HEK293 (cell line): ENCODE results near the gene EXOC3.
A peak's percentile ranks its signal among the peaks of the same experiment; 100 is the strongest.

Experiments used
- BCL11A ChIP-seq: fragments of 450-650 bp; formaldehyde crosslinking; IDR thresholded peaks from 2 replicates; pipeline ENCODE4 v1.5.1; 2016; ENCODE audit warnings: low read depth, missing biosample characterization, missing genetic modification characterization
- FEZF1 ChIP-seq: fragments of 450-650 bp; formaldehyde crosslinking; IDR thresholded peaks from 2 replicates; pipeline ENCODE4 v1.5.1; 2016; ENCODE audit warnings: missing biosample characterization, missing genetic modification characterization
- GLI4 ChIP-seq: fragments of 450-650 bp; formaldehyde crosslinking; IDR thresholded peaks from 2 replicates; pipeline ENCODE4 v1.5.1; 2016; ENCODE audit warnings: missing biosample characterization, missing genetic modification characterization
- GLIS2 ChIP-seq: fragments of 450-650 bp; formaldehyde crosslinking; IDR thresholded peaks from 2 replicates; pipeline ENCODE4 v1.5.1; 2016; ENCODE audit warnings: missing biosample characterization, missing genetic modification characterization
- HOXD13 ChIP-seq: sonication (generic); formaldehyde crosslinking; IDR thresholded peaks from 2 replicates; pipeline ENCODE4 v1.8.0; 2022; ENCODE audit warnings: missing genetic modification reagents, borderline replicate concordance
- KLF1 ChIP-seq: fragments of 450-650 bp; formaldehyde crosslinking; IDR thresholded peaks from 2 replicates; pipeline ENCODE4 v1.5.1; 2016; ENCODE audit warnings: missing biosample characterization, missing genetic modification characterization
- SCRT1 ChIP-seq: fragments of 450-650 bp; formaldehyde crosslinking; IDR thresholded peaks from 2 replicates; pipeline ENCODE4 v1.5.1; 2016; ENCODE audit warnings: missing biosample characterization, missing genetic modification characterization, borderline replicate concordance
- TCF7L2 ChIP-seq: IDR thresholded peaks from 2 replicates; pipeline ENCODE4 v1.6.1; 2011; ENCODE audit warnings: low read depth, mild to moderate bottlenecking, inconsistent platforms, low read length, moderate library complexity, borderline replicate concordance
- YY1 ChIP-seq: fragments of 450-650 bp; formaldehyde crosslinking; IDR thresholded peaks from 2 replicates; pipeline ENCODE4 v1.5.1; 2018; ENCODE audit warnings: missing biosample characterization, missing genetic modification characterization
- ZIC2 ChIP-seq: fragments of 450-650 bp; formaldehyde crosslinking; IDR thresholded peaks from 2 replicates; pipeline ENCODE4 v1.5.1; 2016; ENCODE audit warnings: missing biosample characterization, missing genetic modification characterization
- ZNF175 ChIP-seq: fragments of 450-650 bp; formaldehyde crosslinking; IDR thresholded peaks from 2 replicates; pipeline ENCODE4 v1.5.1; 2016; ENCODE audit warnings: missing biosample characterization, missing genetic modification characterization
- ZNF239 ChIP-seq: fragments of 450-650 bp; formaldehyde crosslinking; IDR thresholded peaks from 2 replicates; pipeline ENCODE4 v1.5.1; 2016; ENCODE audit warnings: missing biosample characterization, missing genetic modification characterization
- ZNF302 ChIP-seq: fragments of 450-650 bp; formaldehyde crosslinking; IDR thresholded peaks from 2 replicates; pipeline ENCODE4 v1.5.1; 2016; ENCODE audit warnings: missing biosample characterization, missing genetic modification characterization, low read depth
- ZNF433 ChIP-seq: fragments of 450-650 bp; formaldehyde crosslinking; IDR thresholded peaks from 2 replicates; pipeline ENCODE4 v1.5.1; 2016; ENCODE audit warnings: missing biosample characterization, missing genetic modification characterization, low read depth
- ZNF561 ChIP-seq: fragments of 450-650 bp; IDR thresholded peaks from 2 replicates; pipeline ENCODE4 v1.5.1; 2018; ENCODE audit warnings: missing biosample characterization, missing genetic modification characterization, borderline replicate concordance
- ZNF600 ChIP-seq: fragments of 450-650 bp; formaldehyde crosslinking; IDR thresholded peaks from 2 replicates; pipeline ENCODE4 v1.5.1; 2016; ENCODE audit warnings: missing biosample characterization, missing genetic modification characterization
- ZNF654 ChIP-seq: fragments of 450-650 bp; formaldehyde crosslinking; IDR thresholded peaks from 2 replicates; pipeline ENCODE4 v1.5.1; 2016; ENCODE audit warnings: low read depth, missing biosample characterization, missing genetic modification characterization
- ZNF792 ChIP-seq: fragments of 450-650 bp; formaldehyde crosslinking; IDR thresholded peaks from 2 replicates; pipeline ENCODE4 v1.5.1; 2016; ENCODE audit warnings: missing biosample characterization, missing genetic modification characterization
- TF ChIP-seq, protein P1 (sequence below): fragments of 450-650 bp; formaldehyde crosslinking; IDR thresholded peaks from 2 replicates; pipeline ENCODE4 v1.5.1; 2016; ENCODE audit warnings: missing biosample characterization, missing genetic modification characterization, low read depth
- TF ChIP-seq, protein P2 (sequence below): fragments of 450-650 bp; formaldehyde crosslinking; IDR thresholded peaks from 2 replicates; pipeline ENCODE4 v1.5.1; 2016; ENCODE audit warnings: missing biosample characterization, missing genetic modification characterization
- TF ChIP-seq, protein P3 (sequence below): fragments of 450-650 bp; formaldehyde crosslinking; IDR thresholded peaks from 2 replicates; pipeline ENCODE4 v1.5.1; 2016; ENCODE audit warnings: missing biosample characterization, missing genetic modification characterization
- TF ChIP-seq, protein P4 (sequence below): sonication (generic); formaldehyde crosslinking; IDR thresholded peaks from 2 replicates; pipeline ENCODE4 v1.8.1; 2022; ENCODE audit warnings: mild to moderate bottlenecking, moderate library complexity, missing genetic modification reagents
- TF ChIP-seq, protein P5 (sequence below): fragments of 450-650 bp; formaldehyde crosslinking; IDR thresholded peaks from 2 replicates; pipeline ENCODE4 v1.5.1; 2016; ENCODE audit warnings: missing biosample characterization, missing genetic modification characterization
- TF ChIP-seq, protein P6 (sequence below): fragments of 450-650 bp; formaldehyde crosslinking; IDR thresholded peaks from 2 replicates; pipeline ENCODE4 v1.5.1; 2017; ENCODE audit warnings: missing biosample characterization, mild to moderate bottlenecking, missing genetic modification characterization, moderate library complexity

EXOC3 gene

DNA sequence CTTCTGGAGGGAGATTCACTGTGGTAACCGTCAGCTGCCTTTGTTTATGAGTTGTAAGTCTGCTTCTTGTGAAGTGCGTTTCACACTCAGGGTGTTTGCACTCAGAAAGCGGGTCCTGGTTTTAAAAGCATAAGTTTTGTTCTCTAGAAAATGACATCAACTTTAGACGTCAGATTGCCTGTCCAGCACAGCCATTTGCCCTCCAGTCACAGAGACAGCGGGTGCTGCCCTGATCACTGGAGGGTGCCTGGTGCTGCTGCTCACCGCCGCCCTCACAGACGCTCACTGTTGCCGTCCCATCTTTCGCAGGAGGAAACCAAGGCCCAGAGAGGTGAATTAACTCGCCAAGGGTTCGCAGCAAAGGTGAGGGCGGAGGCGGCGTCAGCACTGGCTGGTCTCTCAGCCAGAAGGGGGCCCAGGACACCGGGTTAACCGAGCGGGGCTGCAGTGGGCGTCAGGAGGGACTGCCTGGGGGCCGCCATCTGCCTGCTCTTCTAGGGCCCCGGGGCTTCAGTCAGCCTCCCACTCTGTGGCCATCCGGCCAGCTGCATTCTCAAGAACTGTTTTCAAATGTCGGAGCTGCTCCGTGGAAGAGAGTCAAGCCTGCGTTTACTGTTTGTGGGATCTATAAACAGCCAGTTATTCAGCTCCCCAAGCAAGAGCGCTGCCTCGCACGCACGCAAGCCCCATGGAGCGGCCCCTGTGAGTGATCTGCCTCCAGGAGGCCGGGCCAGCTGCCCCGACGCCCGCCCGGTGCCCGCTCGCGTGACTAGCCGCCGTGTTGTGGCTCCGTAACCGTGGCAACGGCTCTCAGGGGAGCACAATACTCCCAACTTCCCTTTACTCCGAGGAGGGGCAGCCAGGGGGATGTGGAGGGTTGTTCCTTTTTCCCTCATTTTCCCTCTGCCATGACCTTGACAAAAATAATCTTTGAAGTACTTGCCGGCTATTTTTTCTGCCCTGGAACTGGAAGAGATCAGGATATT lies 43.4 kb upstream of the EXOC3 start (continued):
- TF ChIP-seq ZNF792 (no peak), ZNF433 (tag by site-specific recombination) (no peak), ZNF561 (tag by site-specific recombination) (peak; percentile 91), ZNF600 (peak; percentile 91), KLF1 (tag by site-specific recombination) (peak; percentile 66), HOXD13 (CRISPR knock-in tag) (no peak), TCF7L2 (peak; percentile 91), GLI4 (tag by site-specific recombination) (no peak), ZNF654 (tag by site-specific recombination) (no peak), ZNF175 (tag by site-specific recombination) (no peak), ZNF302 (tag by site-specific recombination) (no peak), ZNF239 (tag by site-specific recombination) (no peak), GLIS2 (tag by site-specific recombination) (peak; percentile 99), ZIC2 (tag by site-specific recombination) (peak; percentile 95), FEZF1 (tag by site-specific recombination) (peak; percentile 64), SCRT1 (no peak), YY1 (tag by site-specific recombination) (0 out of 2 replicates have a peak, but pooled peaks have one; percentile 34), BCL11A (tag by site-specific recombination) (no peak)
- TF ChIP-seq, protein P1, sequence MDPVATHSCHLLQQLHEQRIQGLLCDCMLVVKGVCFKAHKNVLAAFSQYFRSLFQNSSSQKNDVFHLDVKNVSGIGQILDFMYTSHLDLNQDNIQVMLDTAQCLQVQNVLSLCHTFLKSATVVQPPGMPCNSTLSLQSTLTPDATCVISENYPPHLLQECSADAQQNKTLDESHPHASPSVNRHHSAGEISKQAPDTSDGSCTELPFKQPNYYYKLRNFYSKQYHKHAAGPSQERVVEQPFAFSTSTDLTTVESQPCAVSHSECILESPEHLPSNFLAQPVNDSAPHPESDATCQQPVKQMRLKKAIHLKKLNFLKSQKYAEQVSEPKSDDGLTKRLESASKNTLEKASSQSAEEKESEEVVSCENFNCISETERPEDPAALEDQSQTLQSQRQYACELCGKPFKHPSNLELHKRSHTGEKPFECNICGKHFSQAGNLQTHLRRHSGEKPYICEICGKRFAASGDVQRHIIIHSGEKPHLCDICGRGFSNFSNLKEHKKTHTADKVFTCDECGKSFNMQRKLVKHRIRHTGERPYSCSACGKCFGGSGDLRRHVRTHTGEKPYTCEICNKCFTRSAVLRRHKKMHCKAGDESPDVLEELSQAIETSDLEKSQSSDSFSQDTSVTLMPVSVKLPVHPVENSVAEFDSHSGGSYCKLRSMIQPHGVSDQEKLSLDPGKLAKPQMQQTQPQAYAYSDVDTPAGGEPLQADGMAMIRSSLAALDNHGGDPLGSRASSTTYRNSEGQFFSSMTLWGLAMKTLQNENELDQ (tag by site-specific recombination): no peak
- TF ChIP-seq, protein P2, sequence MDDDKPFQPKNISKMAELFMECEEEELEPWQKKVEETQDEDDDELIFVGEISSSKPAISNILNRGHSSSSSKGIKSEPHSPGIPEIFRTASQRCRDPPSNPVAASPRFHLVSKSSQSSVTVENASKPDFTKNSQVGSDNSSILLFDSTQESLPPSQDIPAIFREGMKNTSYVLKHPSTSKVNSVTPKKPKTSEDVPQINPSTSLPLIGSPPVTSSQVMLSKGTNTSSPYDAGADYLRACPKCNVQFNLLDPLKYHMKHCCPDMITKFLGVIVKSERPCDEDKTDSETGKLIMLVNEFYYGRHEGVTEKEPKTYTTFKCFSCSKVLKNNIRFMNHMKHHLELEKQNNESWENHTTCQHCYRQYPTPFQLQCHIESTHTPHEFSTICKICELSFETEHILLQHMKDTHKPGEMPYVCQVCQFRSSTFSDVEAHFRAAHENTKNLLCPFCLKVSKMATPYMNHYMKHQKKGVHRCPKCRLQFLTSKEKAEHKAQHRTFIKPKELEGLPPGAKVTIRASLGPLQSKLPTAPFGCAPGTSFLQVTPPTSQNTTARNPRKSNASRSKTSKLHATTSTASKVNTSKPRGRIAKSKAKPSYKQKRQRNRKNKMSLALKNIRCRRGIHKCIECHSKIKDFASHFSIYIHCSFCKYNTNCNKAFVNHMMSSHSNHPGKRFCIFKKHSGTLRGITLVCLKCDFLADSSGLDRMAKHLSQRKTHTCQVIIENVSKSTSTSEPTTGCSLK (tag by site-specific recombination): no peak
- TF ChIP-seq, protein P3, sequence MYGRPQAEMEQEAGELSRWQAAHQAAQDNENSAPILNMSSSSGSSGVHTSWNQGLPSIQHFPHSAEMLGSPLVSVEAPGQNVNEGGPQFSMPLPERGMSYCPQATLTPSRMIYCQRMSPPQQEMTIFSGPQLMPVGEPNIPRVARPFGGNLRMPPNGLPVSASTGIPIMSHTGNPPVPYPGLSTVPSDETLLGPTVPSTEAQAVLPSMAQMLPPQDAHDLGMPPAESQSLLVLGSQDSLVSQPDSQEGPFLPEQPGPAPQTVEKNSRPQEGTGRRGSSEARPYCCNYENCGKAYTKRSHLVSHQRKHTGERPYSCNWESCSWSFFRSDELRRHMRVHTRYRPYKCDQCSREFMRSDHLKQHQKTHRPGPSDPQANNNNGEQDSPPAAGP (tag by site-specific recombination): peak; percentile 62
- TF ChIP-seq, protein P4, sequence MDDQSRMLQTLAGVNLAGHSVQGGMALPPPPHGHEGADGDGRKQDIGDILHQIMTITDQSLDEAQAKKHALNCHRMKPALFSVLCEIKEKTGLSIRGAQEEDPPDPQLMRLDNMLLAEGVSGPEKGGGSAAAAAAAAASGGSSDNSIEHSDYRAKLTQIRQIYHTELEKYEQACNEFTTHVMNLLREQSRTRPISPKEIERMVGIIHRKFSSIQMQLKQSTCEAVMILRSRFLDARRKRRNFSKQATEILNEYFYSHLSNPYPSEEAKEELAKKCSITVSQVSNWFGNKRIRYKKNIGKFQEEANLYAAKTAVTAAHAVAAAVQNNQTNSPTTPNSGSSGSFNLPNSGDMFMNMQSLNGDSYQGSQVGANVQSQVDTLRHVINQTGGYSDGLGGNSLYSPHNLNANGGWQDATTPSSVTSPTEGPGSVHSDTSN (CRISPR knock-in tag): no peak
- TF ChIP-seq, protein P5, sequence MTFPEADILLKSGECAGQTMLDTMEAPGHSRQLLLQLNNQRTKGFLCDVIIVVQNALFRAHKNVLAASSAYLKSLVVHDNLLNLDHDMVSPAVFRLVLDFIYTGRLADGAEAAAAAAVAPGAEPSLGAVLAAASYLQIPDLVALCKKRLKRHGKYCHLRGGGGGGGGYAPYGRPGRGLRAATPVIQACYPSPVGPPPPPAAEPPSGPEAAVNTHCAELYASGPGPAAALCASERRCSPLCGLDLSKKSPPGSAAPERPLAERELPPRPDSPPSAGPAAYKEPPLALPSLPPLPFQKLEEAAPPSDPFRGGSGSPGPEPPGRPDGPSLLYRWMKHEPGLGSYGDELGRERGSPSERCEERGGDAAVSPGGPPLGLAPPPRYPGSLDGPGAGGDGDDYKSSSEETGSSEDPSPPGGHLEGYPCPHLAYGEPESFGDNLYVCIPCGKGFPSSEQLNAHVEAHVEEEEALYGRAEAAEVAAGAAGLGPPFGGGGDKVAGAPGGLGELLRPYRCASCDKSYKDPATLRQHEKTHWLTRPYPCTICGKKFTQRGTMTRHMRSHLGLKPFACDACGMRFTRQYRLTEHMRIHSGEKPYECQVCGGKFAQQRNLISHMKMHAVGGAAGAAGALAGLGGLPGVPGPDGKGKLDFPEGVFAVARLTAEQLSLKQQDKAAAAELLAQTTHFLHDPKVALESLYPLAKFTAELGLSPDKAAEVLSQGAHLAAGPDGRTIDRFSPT: peak; percentile 95
- TF ChIP-seq, protein P6, sequence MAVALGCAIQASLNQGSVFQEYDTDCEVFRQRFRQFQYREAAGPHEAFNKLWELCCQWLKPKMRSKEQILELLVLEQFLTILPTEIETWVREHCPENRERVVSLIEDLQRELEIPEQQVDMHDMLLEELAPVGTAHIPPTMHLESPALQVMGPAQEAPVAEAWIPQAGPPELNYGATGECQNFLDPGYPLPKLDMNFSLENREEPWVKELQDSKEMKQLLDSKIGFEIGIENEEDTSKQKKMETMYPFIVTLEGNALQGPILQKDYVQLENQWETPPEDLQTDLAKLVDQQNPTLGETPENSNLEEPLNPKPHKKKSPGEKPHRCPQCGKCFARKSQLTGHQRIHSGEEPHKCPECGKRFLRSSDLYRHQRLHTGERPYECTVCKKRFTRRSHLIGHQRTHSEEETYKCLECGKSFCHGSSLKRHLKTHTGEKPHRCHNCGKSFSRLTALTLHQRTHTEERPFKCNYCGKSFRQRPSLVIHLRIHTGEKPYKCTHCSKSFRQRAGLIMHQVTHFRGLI (tag by site-specific recombination): peak; percentile 53; the same call in 1 of the 2 replicates
